ENCODE results near the gene WRAP73. TPM values are rescaled to one million over a fixed set of nuclear protein-coding genes. Genes with fewer than 3 reads are reported as not detected.

Gene WRAP73
- total and polyA plus RNA-seq, 2 experiments from 2014 or later: 22.6 to 43.3 TPM

- no peak for TF ChIP-seq ZNF462 (CRISPR knock-in tag; IDR thresholded peaks at IDR 0.05)
- no peak for TF ChIP-seq EZH2 (IDR thresholded peaks at IDR 0.05; ENCODE audit: low read depth, unreplicated experiment)
- no peak for TF ChIP-seq ZNF114 (CRISPR knock-in tag; IDR thresholded peaks at IDR 0.05)
Observed at GRCh38 chr1:3631320-3632260, 18.3 kb downstream of the WRAP73 start (continued).

GRCh38 chr1:3630914-3631313 is 19.0 kb downstream of the WRAP73 start:
- H3K36me3 ChIP-seq (ENCODE audit: insufficient read depth): 0 out of 2 replicates have a peak, but pooled peaks cover 4% of the 10 kb centered on the region
- DNase-seq (ENCODE audit: low spot score): no peak
- H4K20me1 ChIP-seq (replicated peaks; ENCODE audit: insufficient read depth): peaks cover 3% of the 10 kb centered on the region; the same call in 1 of the 2 replicates
- peaks cover 52% of the 10 kb centered on the region for H3K36me3 Mint-ChIP-seq (ENCODE audit: low read depth)
- H3F3A ChIP-seq (replicated peaks; ENCODE audit: low read depth): peaks cover 2% of the 10 kb centered on the region; the same call in 1 of the 2 replicates
- H3K4me3 Mint-ChIP-seq: no peak overlapping the region; the same call in 2 of the 3 replicates
- no peak for ATAC-seq
- H3K27ac Mint-ChIP-seq: no peak overlapping the region
- H3K4me1 Mint-ChIP-seq: peaks cover 4% of the 10 kb centered on the region
- H3K4me1 ChIP-seq (ENCODE audit: insufficient read depth): peaks cover 2% of the 10 kb centered on the region; the same call in 1 of the 2 replicates
- peaks cover 3% of the 10 kb centered on the region; the same call in 1 of the 2 replicates for H3K79me2 ChIP-seq (replicated peaks; ENCODE audit: insufficient read depth)
- no peaks in the 10 kb centered on the region for H3K9me3 Mint-ChIP-seq
- no peak overlapping the region for H3K4me3 ChIP-seq
- no peak overlapping the region for H3K27ac ChIP-seq (ENCODE audit: low read depth)
- H3K9me2 ChIP-seq (ENCODE audit: insufficient read depth): no peaks in the 10 kb centered on the region
- no peak overlapping the region for H3K4me2 ChIP-seq
- H2AFZ ChIP-seq: no peak overlapping the region
- H3K27me3 ChIP-seq (ENCODE audit: insufficient read depth): no peaks in the 10 kb centered on the region
- H3K27me3 Mint-ChIP-seq (ENCODE audit: insufficient read depth, low read depth, poor library complexity): peaks cover 7% of the 10 kb centered on the region
- TF ChIP-seq ZNF331 (CRISPR knock-in tag; IDR thresholded peaks at IDR 0.05; ENCODE audit: low read depth) (no peak), ZNF462 (CRISPR knock-in tag; IDR thresholded peaks at IDR 0.05) (no peak), CTCF (conservative IDR thresholded peaks at IDR 0.05; ENCODE audit: low read depth in 2 of 2) (no peak)

All from GM23338 (cell line).